ENCODE results near the gene PTPN1.
A peak's percentile ranks its signal among the peaks of the same experiment; 100 is the strongest.
"Not testable (repeated sequence)": the region's sequence is repeated elsewhere in the genome, so short reads cannot be mapped to it uniquely, and the experiment has no call there.

PTPN1 gene

GRCh38 chr20:50557549-50558134 lies 47.5 kb downstream of the PTPN1 start:
- DNase-seq (ENCODE audit: low spot score): no peak

DNA sequence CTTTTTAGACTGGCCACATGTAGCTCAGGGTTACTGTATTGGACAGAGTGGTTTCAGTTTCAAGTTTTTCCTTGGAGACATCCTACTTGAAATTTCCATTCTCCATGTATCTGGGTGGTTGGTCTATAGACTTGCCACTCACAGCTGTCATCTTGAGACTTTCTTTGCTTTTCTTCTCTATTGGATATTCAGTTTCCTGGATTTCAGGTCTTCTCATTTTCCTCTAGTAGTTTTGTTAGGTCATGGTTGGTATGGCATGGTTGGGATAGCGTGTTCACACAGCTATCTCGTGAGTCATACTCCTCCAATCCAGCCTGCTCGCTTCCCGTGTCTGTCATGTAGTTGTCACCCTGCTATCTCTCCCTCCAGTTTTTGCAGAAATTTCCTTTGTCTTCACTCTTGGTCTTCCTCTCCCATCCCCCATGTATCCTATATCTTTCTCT lies 48.3 kb downstream of the PTPN1 start:
- no peak for DNase-seq (ENCODE audit: low spot score)

- no peak for DNase-seq (ENCODE audit: low spot score)
Observed at GRCh38 chr20:50559149-50559548, 49.0 kb downstream of the PTPN1 start.

DNA sequence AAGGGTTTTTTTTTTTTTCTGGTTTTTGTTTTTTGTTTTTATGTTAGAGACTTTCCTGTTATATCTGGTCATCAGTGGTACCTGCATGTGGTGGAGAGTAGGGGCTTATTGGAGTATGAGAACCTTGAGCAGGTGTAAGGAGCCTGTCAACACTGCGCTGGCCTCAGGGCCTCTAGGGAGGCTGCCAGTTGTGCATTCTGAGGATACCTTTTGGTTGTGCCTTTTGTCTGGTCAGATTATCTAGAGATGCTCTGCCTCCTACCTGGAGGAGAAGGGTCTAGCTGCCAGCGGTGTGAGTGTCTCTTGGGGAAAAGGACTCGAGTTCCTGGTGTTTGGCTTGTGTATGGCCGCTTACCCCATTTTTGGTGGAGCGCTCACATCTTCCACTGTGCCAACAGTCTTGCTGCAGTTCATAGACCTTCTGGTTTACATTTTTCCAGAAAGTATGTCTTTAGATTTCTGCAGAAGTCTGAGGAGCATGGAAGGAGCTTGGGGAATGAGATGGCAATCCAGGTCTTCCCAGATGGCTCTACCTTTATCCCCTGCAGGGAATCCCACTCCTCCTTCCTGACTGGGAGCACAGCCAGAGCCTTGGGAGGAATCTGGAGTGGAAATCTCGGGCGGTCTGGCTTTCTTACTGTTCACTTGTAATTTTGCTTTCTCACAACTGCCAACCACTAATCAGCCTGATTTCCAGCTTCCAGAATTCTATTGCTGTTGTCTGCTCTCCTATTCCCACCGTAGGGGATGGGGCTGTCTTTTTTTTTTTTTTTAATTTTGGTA lies 49.9 kb downstream of the PTPN1 start:
- no peak for DNase-seq (ENCODE audit: low spot score)

DNA sequence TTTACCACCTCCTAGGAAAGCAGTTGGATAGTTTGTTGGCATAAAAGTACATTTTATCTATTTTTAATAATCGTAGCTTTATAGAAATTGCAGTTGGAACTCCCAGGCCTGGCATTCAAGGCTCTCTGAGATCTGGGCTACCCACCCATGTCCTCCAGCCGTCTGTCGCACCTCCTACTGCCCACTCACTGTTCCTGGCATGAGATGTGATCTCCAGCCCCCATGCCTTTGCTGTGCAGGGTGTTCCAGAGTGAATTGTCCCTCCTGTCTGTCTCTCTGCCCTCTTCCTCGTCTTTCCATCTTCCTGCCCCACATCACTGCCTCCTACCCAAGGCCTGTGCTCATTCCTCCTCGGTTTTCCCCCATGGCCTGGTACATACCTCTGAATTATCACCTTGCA lies 50.7 kb downstream of the PTPN1 start:
- DNase-seq (ENCODE audit: low spot score): no peak

GRCh38 chr20:50561379-50562078 lies 51.3 kb downstream of the PTPN1 start:
- DNase-seq (ENCODE audit: low spot score): peak; percentile 96

DNA sequence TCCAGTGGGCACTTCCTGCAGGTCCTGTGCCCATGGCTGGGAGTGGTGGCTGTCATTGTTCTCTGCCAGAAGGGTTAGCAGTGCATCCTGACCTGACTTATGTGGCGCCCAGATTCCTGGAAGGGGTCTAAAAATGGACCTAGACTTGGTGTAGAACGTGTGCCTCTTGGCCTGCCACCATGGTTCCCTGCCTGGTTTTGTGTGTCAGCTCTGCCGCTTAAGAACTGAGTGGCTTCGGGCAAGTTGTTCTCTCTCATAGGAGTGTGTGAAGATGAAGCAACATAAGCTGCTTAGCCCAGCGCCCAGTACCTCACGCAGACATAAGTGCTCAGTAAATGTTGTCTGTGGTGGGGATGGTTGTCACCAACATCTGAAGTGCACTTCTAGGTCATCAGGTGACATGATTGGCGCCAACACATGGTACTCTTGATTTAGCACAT lies 52.1 kb downstream of the PTPN1 start:
- no peak for DNase-seq (ENCODE audit: low spot score)

- no peak for DNase-seq (ENCODE audit: low spot score)
Observed at GRCh38 chr20:50563133-50563944, 53.2 kb downstream of the PTPN1 start.

- no peak for DNase-seq (ENCODE audit: low spot score)
Observed at GRCh38 chr20:50565383-50565782, 55.2 kb downstream of the PTPN1 start.

DNA sequence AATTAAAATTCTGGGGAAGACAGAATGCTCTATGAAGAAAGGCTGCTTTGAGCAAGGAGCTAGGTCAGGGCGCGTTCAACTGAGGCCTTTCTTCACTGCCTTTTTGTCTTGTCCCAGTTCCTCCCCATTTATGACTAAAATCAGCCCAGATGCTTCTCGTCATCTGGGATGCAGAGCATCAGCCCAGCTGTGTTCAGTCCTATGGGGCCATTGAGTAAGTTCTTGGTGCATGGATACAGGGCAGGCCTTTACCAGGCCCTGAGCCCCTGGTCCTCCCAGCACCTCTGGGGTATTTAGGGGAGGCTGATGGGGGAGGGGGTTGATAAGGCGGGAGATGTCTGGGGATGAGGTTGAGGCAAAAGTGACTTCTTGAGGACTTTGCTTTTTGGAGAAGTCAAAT lies 55.7 kb downstream of the PTPN1 start:
- no peak for DNase-seq (ENCODE audit: low spot score)

DNA sequence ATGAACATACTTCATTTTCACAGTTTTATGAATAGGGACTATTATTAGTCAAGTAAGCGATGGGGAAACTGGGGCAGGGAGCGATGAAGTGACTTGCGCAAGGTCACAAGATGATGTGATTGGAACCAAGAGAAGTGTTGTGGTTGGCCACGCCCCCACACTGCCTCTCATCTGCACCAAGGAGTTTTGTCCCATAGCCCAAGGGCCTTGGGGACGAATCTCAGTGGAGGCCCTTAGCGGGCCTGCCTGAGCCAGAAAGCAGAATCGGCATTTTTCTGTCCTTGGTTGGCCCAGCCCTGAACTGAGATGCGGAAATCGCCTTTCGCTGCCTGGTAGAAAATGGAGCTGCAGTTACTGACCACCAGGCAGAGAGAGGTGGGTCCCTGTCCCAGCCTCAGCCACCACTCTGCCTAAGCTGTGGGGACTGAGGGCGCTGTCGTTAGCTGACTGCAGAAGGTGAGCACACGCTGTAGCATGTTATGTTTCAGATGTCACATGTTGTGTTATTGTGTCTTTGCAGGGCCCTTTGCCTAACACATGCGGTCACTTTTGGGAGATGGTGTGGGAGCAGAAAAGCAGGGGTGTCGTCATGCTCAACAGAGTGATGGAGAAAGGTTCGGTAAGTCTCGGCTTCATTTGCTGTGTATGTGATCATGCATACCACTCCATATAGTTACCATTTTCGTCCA lies 57.8 kb downstream of the PTPN1 start:
- no peak for DNase-seq (ENCODE audit: low spot score)

GRCh38 chr20:50568549-50568942 lies 58.4 kb downstream of the PTPN1 start:
- no peak for DNase-seq (ENCODE audit: low spot score)

GRCh38 chr20:50569487-50569863 lies 59.3 kb downstream of the PTPN1 start:
- DNase-seq (ENCODE audit: low spot score): not testable (repeated sequence)

DNA sequence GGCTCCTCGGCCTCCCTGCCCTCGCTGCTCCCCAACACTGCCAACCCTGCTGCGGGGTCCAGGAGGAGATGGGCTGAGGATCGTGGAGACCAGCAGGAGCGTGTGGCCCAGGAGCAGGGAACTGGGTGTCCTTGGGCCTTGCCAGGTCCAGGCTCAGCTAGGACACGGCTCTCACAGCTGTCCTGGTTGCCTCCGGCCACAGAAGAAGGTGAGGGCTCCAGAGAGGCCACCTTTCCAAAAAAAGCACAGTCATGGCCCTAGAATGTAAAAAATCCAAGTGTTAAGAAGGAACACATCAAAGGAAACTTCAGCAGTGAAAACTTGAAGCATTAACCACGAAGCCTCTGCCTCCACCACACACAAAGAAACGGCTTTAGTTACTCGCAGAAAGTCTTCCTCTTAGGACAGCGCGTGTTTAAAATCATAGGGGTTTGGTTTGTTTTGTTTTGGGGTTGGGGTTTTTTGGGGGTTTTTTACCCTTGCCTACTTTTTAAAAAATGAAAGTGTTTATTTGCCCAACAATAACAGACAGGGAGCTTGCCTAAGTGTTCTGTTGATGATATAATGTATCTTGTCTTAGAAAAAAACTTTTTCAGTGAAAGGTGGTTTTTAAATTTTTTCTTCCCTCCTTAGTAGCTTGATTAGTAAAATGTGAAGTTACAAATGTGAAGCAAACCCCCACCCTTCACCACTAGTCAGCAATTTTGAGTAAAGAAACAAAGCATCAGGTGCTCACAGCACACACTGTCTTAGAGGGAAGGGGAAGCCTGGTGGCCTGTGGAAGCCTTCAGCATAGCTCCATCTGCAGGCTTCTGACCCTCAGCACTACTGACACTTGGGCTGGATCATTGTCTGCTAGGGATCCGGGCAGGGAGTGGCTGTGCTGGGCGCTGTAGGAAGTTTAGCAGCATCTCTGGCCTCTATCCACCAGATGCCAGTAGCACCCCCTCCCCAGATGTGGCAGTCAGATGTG lies 60.0 kb downstream of the PTPN1 start:
- peak; percentile 81 for DNase-seq (ENCODE audit: low spot score)

GRCh38 chr20:50571466-50571865 lies 61.3 kb downstream of the PTPN1 start:
- DNase-seq (ENCODE audit: low spot score): no peak

GRCh38 chr20:50572938-50573777 lies 63.0 kb downstream of the PTPN1 start:
- no peak for DNase-seq (ENCODE audit: low spot score)

DNA sequence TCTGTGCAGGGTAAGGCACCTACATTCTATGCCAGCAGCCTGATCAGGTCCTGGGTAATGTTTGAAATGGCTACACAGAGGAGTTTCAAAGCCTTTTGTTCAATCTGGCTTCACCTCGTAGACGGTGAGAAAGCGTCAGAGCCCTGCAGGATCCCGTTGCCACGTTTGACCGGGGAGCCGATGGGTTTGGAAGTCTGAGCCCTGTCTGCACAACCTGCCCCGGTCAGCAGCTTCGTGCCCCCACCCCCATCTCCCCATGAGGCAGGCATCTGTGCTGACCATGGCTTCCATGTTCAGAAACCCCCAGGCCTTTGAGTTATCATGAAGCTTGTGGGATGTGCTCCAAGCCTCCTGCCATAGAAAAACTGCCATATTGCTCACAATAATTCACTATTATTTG lies 63.9 kb downstream of the PTPN1 start:
- DNase-seq (ENCODE audit: low spot score): no peak

DNA sequence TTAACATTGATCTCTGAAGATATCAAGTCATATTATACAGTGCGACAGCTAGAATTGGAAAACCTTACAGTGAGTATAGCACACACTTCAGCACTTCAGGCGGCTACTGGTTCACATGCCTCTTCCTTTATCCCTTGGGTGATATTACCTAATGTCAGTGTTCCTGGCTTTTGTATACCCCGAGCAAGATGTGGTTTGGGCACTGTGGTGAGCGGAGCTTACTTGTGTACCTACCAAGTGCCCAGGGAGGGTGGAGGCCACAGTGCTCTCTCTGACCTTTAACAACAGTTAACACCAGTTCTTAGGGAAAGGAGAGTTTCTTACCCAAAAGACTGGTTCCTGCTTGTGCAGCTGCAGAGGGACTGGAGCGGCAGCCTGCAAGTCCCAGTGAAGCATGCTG lies 64.4 kb downstream of the PTPN1 start:
- no peak for DNase-seq (ENCODE audit: low spot score)

- DNase-seq (ENCODE audit: low spot score): peak; percentile 45
Observed at GRCh38 chr20:50575865-50576720, 65.9 kb downstream of the PTPN1 start.
